Stimulated activated CD4-positive, alpha-beta T cell treated with anti-CD3 and anti-CD28 coated beads, Interleukin-2, amount 100 ng/mL, for 24 hours (primary cell): ENCODE measurements around the gene ARHGEF4.

Experiments
- DNase-seq, 2 donors: peaks; one replicate each; pipeline ENCODE4 v3.0.0-alpha.2; 2020

Gene ARHGEF4

GRCh38 chr2:131023758-131024157 is 187.0 kb downstream of the ARHGEF4 start:
- DNase-seq, result no peak

- no peak for DNase-seq
Observed at GRCh38 chr2:131026919-131027318, 190.2 kb downstream of the ARHGEF4 start.

GRCh38 chr2:131027566-131028528 is 191.1 kb downstream of the ARHGEF4 start:
- DNase-seq, result no peak

- DNase-seq, result peak in 1 of 2 donors; percentile 5
Observed at GRCh38 chr2:131029812-131030211, 193.1 kb downstream of the ARHGEF4 start.

GRCh38 chr2:131030478-131030971 is 193.8 kb downstream of the ARHGEF4 start:
- DNase-seq, result peak in 1 of 2 donors; percentile 13

GRCh38 chr2:131031431-131031841 is 194.7 kb downstream of the ARHGEF4 start:
- DNase-seq, result no peak

- peak in 1 of 2 donors; percentile 8 for DNase-seq
Observed at GRCh38 chr2:131031875-131032274, 195.2 kb downstream of the ARHGEF4 start.

GRCh38 chr2:131032393-131032836 is 195.7 kb downstream of the ARHGEF4 start:
- peak in 1 of 2 donors; percentile 9 for DNase-seq

GRCh38 chr2:131033786-131034121 is 197.0 kb downstream of the ARHGEF4 start:
- DNase-seq, result no peak

GRCh38 chr2:131034122-131035051 is 197.7 kb downstream of the ARHGEF4 start:
- peak; percentile 16 to 49 for DNase-seq

GRCh38 chr2:131035112-131035825 is 198.6 kb downstream of the ARHGEF4 start:
- DNase-seq, result peak in 1 of 2 donors; percentile 14

- peak in 1 of 2 donors; percentile 13 for DNase-seq
Observed at GRCh38 chr2:131035826-131036231, 199.1 kb downstream of the ARHGEF4 start.

- peak in 1 of 2 donors; percentile 13 for DNase-seq
Observed at GRCh38 chr2:131036269-131036668, 199.6 kb downstream of the ARHGEF4 start.

- peak in 1 of 2 donors; percentile 12 for DNase-seq
Observed at GRCh38 chr2:131036696-131037397, 200.1 kb downstream of the ARHGEF4 start.

GRCh38 chr2:131037398-131038257 is 200.9 kb downstream of the ARHGEF4 start:
- DNase-seq, result peak in 1 of 2 donors; percentile 13

- no peak for DNase-seq
Observed at GRCh38 chr2:131038258-131039100, 201.8 kb downstream of the ARHGEF4 start.

GRCh38 chr2:131039101-131039440 is 202.4 kb downstream of the ARHGEF4 start:
- peak in 1 of 2 donors; percentile 15 for DNase-seq

- peak in 1 of 2 donors; percentile 12 for DNase-seq
Observed at GRCh38 chr2:131039535-131039907, 202.8 kb downstream of the ARHGEF4 start.

- peak; percentile 18 to 43 for DNase-seq
Observed at GRCh38 chr2:131039908-131040660, 203.4 kb downstream of the ARHGEF4 start.
